Right lobe of liver (tissue), 4 donors: ENCODE results near the gene LRRC73.

Source experiments
- POLR2A ChIP-seq: fragments of 450-650 bp; IDR thresholded peaks from one replicate; pipeline ENCODE4 v1.6.1; 2017; ENCODE audit warnings: antibody characterized with exemption, mild to moderate bottlenecking
- TF ChIP-seq, protein P1 (sequence below), 4 donors: fragments of 200-600 bp in 3 of 4; fragments of 450-650 bp in 1 of 4; IDR thresholded peaks; one replicate each; pipeline versions ENCODE4 v1.5.1 to v1.8.0; 2016 to 2022; ENCODE audit warnings: antibody characterized with exemption in 4 of 4, mild to moderate bottlenecking in 2 of 4
- donor health status: DM: no; HTN: no; CAD: no.
- donor health status: DM: no; HTN: no; CAD: no.
- donor health status: DM: no; HTN: yes; CAD: no.

DNA sequence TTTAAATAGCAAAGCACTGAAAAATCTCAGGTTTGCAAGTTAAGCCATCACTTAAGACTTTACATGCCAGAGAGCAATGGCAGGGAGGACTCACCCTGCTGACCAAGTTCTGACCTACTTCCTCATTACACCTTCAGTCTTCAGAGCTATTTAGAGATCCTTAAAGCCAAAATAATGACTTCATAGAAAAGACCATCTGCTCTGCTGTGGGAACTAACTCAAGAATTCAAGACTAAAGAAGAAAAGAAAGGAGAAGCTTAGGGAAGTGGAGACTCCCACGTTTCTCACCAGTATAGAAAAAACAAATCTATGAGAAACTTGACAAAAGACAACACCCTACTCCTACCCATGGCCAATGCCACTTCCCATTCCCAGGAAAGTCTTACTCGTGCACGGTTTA lies 37.1 kb upstream of the LRRC73 start:
- TF ChIP-seq, protein P1, sequence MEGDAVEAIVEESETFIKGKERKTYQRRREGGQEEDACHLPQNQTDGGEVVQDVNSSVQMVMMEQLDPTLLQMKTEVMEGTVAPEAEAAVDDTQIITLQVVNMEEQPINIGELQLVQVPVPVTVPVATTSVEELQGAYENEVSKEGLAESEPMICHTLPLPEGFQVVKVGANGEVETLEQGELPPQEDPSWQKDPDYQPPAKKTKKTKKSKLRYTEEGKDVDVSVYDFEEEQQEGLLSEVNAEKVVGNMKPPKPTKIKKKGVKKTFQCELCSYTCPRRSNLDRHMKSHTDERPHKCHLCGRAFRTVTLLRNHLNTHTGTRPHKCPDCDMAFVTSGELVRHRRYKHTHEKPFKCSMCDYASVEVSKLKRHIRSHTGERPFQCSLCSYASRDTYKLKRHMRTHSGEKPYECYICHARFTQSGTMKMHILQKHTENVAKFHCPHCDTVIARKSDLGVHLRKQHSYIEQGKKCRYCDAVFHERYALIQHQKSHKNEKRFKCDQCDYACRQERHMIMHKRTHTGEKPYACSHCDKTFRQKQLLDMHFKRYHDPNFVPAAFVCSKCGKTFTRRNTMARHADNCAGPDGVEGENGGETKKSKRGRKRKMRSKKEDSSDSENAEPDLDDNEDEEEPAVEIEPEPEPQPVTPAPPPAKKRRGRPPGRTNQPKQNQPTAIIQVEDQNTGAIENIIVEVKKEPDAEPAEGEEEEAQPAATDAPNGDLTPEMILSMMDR (IDR thresholded peaks at IDR 0.05) = no peak
- no peak for TF ChIP-seq POLR2A
